H1 (cell line): ENCODE measurements around the gene PROSER2. TPM values are rescaled to one million over a fixed set of nuclear protein-coding genes. Genes with fewer than 3 reads are reported as not detected.

Experiments used
- CTCF ChIA-PET: fragments of 300-600 bp; sonication (Branson Sonifier 250); formaldehyde crosslinking; loops from one replicate; lab custom pipeline; 2021; ENCODE audit not compliant: partially characterized antibody; lab: Charles Lee
- POLR2A ChIA-PET: fragments of 300-600 bp; sonication (Branson Sonifier 250); formaldehyde crosslinking; loops from one replicate; lab custom pipeline; 2021; ENCODE audit warnings: inconsistent platforms; ENCODE audit not compliant: partially characterized antibody; lab: Charles Lee
- DNase-seq, 2 experiments: peaks; one replicate each; pipeline versions ENCODE4 v3.0.0 to v3.0.0-alpha.2; 2010 to 2022; ENCODE audit warnings: low spot score in 2 of 2, low read depth in 1 of 2, mixed read lengths in 1 of 2
- FAIRE-seq: peaks from 2 replicates; lab custom pipeline; 2011; peaks lifted over from hg19 to GRCh38; lab: Jason Lieb, UNC
- H2AFZ ChIP-seq: 2 replicates; pipeline ENCODE4 v1.8.1; 2012; ENCODE audit warnings: low read length, inconsistent platforms
- H2AK5ac ChIP-seq: 2 replicates; pipeline ENCODE4 v1.6.1; 2013; ENCODE audit warnings: low read depth, low read length
- H2BK120ac ChIP-seq: replicated peaks from 2 replicates; pipeline ENCODE3; 2013; ENCODE audit warnings: low read depth, low read length, inconsistent platforms
- H2BK12ac ChIP-seq: 2 replicates; pipeline ENCODE4 v1.6.1; 2013; ENCODE audit warnings: low read depth, low read length
- H2BK15ac ChIP-seq: 2 replicates; pipeline ENCODE4 v1.6.1; 2013; ENCODE audit warnings: low read length
- H2BK20ac ChIP-seq: 2 replicates; pipeline ENCODE4 v1.6.1; 2013; ENCODE audit warnings: low read length
- H2BK5ac ChIP-seq: 2 replicates; pipeline ENCODE4 v1.6.1; 2013; ENCODE audit warnings: low read depth, low read length
- H3K14ac ChIP-seq: 2 replicates; pipeline ENCODE4 v1.6.1; 2013; ENCODE audit warnings: inconsistent platforms; ENCODE audit not compliant: insufficient read length
- H3K18ac ChIP-seq: 2 replicates; pipeline ENCODE4 v1.6.1; 2013; ENCODE audit warnings: low read length; ENCODE audit errors: extremely low read depth
- H3K23ac ChIP-seq: 2 replicates; pipeline ENCODE4 v1.6.1; 2013; ENCODE audit warnings: inconsistent platforms; ENCODE audit not compliant: insufficient read length
- H3K23me2 ChIP-seq: 2 replicates; pipeline ENCODE4 v1.6.1; 2013; ENCODE audit warnings: low read depth, low read length
- H3K27ac ChIP-seq: 2 replicates; pipeline ENCODE4 v1.6.1; 2011; ENCODE audit warnings: low read depth, low read length, inconsistent platforms
- H3K27me3 ChIP-seq, 4 experiments: replicated peaks in 1 of 4; 1 replicate in 1 of 4; 2 replicates in 3 of 4; pipeline versions ENCODE4 v1.6.1 to v1.8.1; 2011 to 2013; ENCODE audit warnings: low read length in 3 of 4, mild to moderate bottlenecking in 3 of 4, inconsistent platforms in 2 of 4, mixed read lengths in 2 of 4, moderate library complexity in 1 of 4; ENCODE audit not compliant: control insufficient read depth in 3 of 4, insufficient read depth in 3 of 4; ENCODE audit errors: extremely low read depth in 1 of 4
- H3K36me3 ChIP-seq, 4 experiments: 2 replicates each; pipeline versions ENCODE4 v1.6.1 to v1.8.1; 2011 to 2013; ENCODE audit warnings: mild to moderate bottlenecking in 4 of 4, low read length in 3 of 4, moderate library complexity in 2 of 4, control low read depth in 1 of 4, inconsistent platforms in 1 of 4; ENCODE audit not compliant: insufficient read depth in 4 of 4, control insufficient read depth in 2 of 4
- H3K4ac ChIP-seq: replicated peaks from 2 replicates; pipeline ENCODE3; 2013; ENCODE audit warnings: low read length, low read depth, mixed read lengths, inconsistent platforms; ENCODE audit not compliant: insufficient read length
- H3K4me1 ChIP-seq, 4 experiments: replicated peaks in 1 of 4; 1 replicate in 1 of 4; 2 replicates in 3 of 4; pipeline versions ENCODE4 v1.6.1 to v1.8.1; 2011 to 2013; ENCODE audit warnings: low read length in 3 of 4, inconsistent platforms in 2 of 4, mixed read lengths in 1 of 4; ENCODE audit not compliant: insufficient read depth in 4 of 4, control insufficient read depth in 3 of 4
- H3K4me2 ChIP-seq, 2 experiments: 2 replicates each; pipeline versions ENCODE4 v1.6.1 to v1.8.1; 2011 to 2013; ENCODE audit warnings: low read depth in 2 of 2, low read length in 2 of 2, control low read depth in 1 of 2, inconsistent platforms in 1 of 2, mild to moderate bottlenecking in 1 of 2; ENCODE audit not compliant: insufficient read depth in 1 of 2
- H3K4me3 ChIP-seq, 4 experiments: fragments of 200-600, 300-600 bp in 1 of 4; sonication (generic), shearing (Covaris generic), sonication (Bioruptor Twin) in 1 of 4; 2 replicates each; pipeline versions ENCODE4 v1.5.1 to v1.8.1; 2011 to 2016; ENCODE audit warnings: low read length in 4 of 4, low read depth in 3 of 4, control low read depth in 2 of 4, inconsistent platforms in 2 of 4, mild to moderate bottlenecking in 2 of 4, mixed read lengths in 1 of 4, moderate library complexity in 1 of 4; ENCODE audit not compliant: insufficient read depth in 2 of 4; ENCODE audit errors: extremely low read depth in 1 of 4
- H3K56ac ChIP-seq: replicated peaks from 2 replicates; pipeline ENCODE3; 2013; ENCODE audit warnings: low read depth, mild to moderate bottlenecking, mixed read lengths, low read length, inconsistent platforms; ENCODE audit not compliant: insufficient read length
- H3K79me1 ChIP-seq: 2 replicates; pipeline ENCODE4 v1.6.1; 2013; ENCODE audit warnings: low read depth, low read length, control low read depth
- H3K79me2 ChIP-seq, 2 experiments: 2 replicates each; pipeline versions ENCODE4 v1.6.1 to v1.8.1; 2012 to 2013; ENCODE audit warnings: low read length in 2 of 2, mild to moderate bottlenecking in 2 of 2, inconsistent platforms in 1 of 2; ENCODE audit not compliant: insufficient read depth in 2 of 2, control insufficient read depth in 1 of 2
- H3K9ac ChIP-seq, 4 experiments: replicated peaks in 1 of 4; 1 replicate in 1 of 4; 2 replicates in 3 of 4; pipeline versions ENCODE4 v1.6.1 to v1.8.1; 2011 to 2013; ENCODE audit warnings: low read depth in 3 of 4, low read length in 3 of 4, control low read depth in 2 of 4, mild to moderate bottlenecking in 2 of 4, moderate library complexity in 2 of 4, inconsistent platforms in 1 of 4; ENCODE audit errors: extremely low read depth in 1 of 4
- H3K9me3 ChIP-seq, 2 experiments: 2 replicates each; pipeline versions ENCODE4 v1.6.1 to v1.8.1; 2012 to 2013; ENCODE audit warnings: mild to moderate bottlenecking in 2 of 2, moderate library complexity in 2 of 2, control low read depth in 1 of 2, inconsistent platforms in 1 of 2, low read depth in 1 of 2, low read length in 1 of 2, mixed read lengths in 1 of 2; ENCODE audit not compliant: insufficient read depth in 2 of 2
- H4K20me1 ChIP-seq, 2 experiments: replicated peaks in 1 of 2; 2 replicates each; pipeline versions ENCODE3 to v1.8.1; 2011 to 2013; ENCODE audit warnings: inconsistent platforms in 2 of 2, low read length in 2 of 2, mild to moderate bottlenecking in 1 of 2; ENCODE audit not compliant: insufficient read depth in 2 of 2, control insufficient read depth in 1 of 2
- H4K5ac ChIP-seq: 2 replicates; pipeline ENCODE4 v1.6.1; 2013; ENCODE audit warnings: low read length, low read depth, mixed read lengths, inconsistent platforms; ENCODE audit not compliant: insufficient read length
- H4K8ac ChIP-seq: 2 replicates; pipeline ENCODE4 v1.8.0; 2013; ENCODE audit warnings: mild to moderate bottlenecking, moderate library complexity, low read length, inconsistent platforms; ENCODE audit not compliant: insufficient read depth; ENCODE audit errors: extremely low read depth
- H4K91ac ChIP-seq: replicated peaks from 2 replicates; pipeline ENCODE3; 2013; ENCODE audit warnings: low read length, mixed read lengths, inconsistent platforms; ENCODE audit not compliant: insufficient read length
- CEBPB ChIP-seq: IDR thresholded peaks from 2 replicates; pipeline ENCODE4 v1.6.1; 2012; ENCODE audit warnings: low read depth, low read length
- PHF8 ChIP-seq: fragments of 200-600 bp; sonication (generic); conservative IDR thresholded peaks from 2 replicates; pipeline ENCODE4 v1.7.1; 2012; ENCODE audit warnings: low read depth, mild to moderate bottlenecking, inconsistent platforms, low read length, moderate library complexity
- WGBS, 2 experiments: shearing (Covaris generic) in 1 of 2; methylation state at CpG; one replicate each; pipeline versions ENCODE4 v1.1.6 to v1.1.7; 2013 to 2015; ENCODE audit warnings: low lambda C conversion rate in 2 of 2, mixed read lengths in 2 of 2, inconsistent platforms in 1 of 2, low coverage in 1 of 2, missing lambda C conversion rate in 1 of 2; ENCODE audit not compliant: insufficient replicate concordance in 2 of 2, insufficient coverage in 1 of 2, insufficient read length in 1 of 2; ENCODE audit errors: extremely low coverage in 1 of 2, missing lambda C conversion rate in 1 of 2; 5-methylcytosine and 5-hydroxymethylcytosine counted together
- polyA plus RNA-seq, 7 experiments: library from polyadenylated mRNA; depleted of rRNA in 3 of 7; stranded (reverse) in 5 of 7; unstranded in 2 of 7; fragments of >200 nt in 5 of 7; fragments of 200-250 nt in 2 of 7; gene quantifications; 1 replicate in 5 of 7; 2 replicates in 1 of 7; 4 replicates in 1 of 7; pipeline versions ENCODE4 v1.2.1 to v1.2.3, GENCODE V29; 2011 to 2013; ENCODE audit warnings: missing spikeins in 2 of 7, mixed read lengths in 2 of 7
- total RNA-seq: library from RNA; stranded (reverse); fragmentation: NEBNext Ultra II Directional; extraction: Animal tissue kit (Norgen Biotek cat#: 25700); gene quantifications from 2 replicates; pipeline ENCODE4 v1.2.1, GENCODE V29; 2021

PROSER2 gene
- total and polyA plus RNA-seq, 2 of the 8 experiments (the other 6 are each of a cell fraction or from before 2014, with no cell fraction given): 3.9 to 13.7 TPM

GRCh38 chr10:11837372-11838161, 14.4 kb downstream of the PROSER2 start:
- Histone ChIP-seq H4K8ac (no peak overlapping the region), H3K4me1 (no peaks in the 10 kb centered on the region), H2AFZ (no peak overlapping the region), H2BK120ac (no peak overlapping the region), H4K20me1 (no peaks in the 10 kb centered on the region), H3K4ac (no peak overlapping the region), H2AK5ac (no peak overlapping the region), H2BK20ac (no peak overlapping the region), H3K79me1 (no peaks in the 10 kb centered on the region), H2BK15ac (no peak overlapping the region), H3K4me3 (no peak overlapping the region), H3K4me2 (no peak overlapping the region), H3K9ac (no peak overlapping the region), H2BK5ac (no peak overlapping the region), H3K27ac (no peak overlapping the region), H3K9me3 (no peaks in the 10 kb centered on the region), H2BK12ac (no peak overlapping the region), H3K14ac (no peak overlapping the region), H3K23me2 (no peaks in the 10 kb centered on the region), H4K5ac (no peak overlapping the region), H3K56ac (no peak overlapping the region), H3K18ac (no peak overlapping the region), H3K23ac (no peak overlapping the region), H3K36me3 (no peaks in the 10 kb centered on the region), H4K91ac (no peak overlapping the region), H3K27me3 (no peaks in the 10 kb centered on the region), H3K79me2 (no peaks in the 10 kb centered on the region; a peak in 1 of 4 replicates)
- no peak for TF ChIP-seq PHF8
- peak; percentile 59; the same call in 1 of the 2 replicates for TF ChIP-seq CEBPB
- CTCF ChIA-PET: interaction anchor here (0.9 to 2.7 kb wide), 10 partner anchors 9 to 152 kb away, joined by 3 to 12 read pairs (median 4); no protein-coding TSS in a partner anchor
- FAIRE-seq (no peak), DNase-seq (no peak)
- 83% methylated on average over 17 of the region's 17 CpGs; no CpG with 5 or more reads in 1 of the 2 experiments for WGBS, 2 experiments
- POLR2A ChIA-PET: interaction anchor here (1.6 kb wide), 1 partner anchor 12 kb away, joined by 3 read pairs; no protein-coding TSS in a partner anchor
